Heart left ventricle (tissue), 13 donors: Measurements from ENCODE around the gene TTLL5.

Experiments used
- POLR2A ChIP-seq, 2 donors: fragments of 450-650 bp; IDR thresholded peaks; one replicate each; pipeline ENCODE4 v1.6.1; 2017; ENCODE audit warnings: antibody characterized with exemption in 2 of 2, mild to moderate bottlenecking in 2 of 2, moderate library complexity in 2 of 2
- TF ChIP-seq, protein P1 (sequence below), 12 donors: fragments of 200-600 bp; sonication (generic) in 4 of 12; IDR thresholded peaks; one replicate each; pipeline versions ENCODE4 v1.5.0 to v1.8.0; 2018 to 2022; ENCODE audit warnings: antibody characterized with exemption in 12 of 12, mild to moderate bottlenecking in 5 of 12
- donor health status: ischemic (EF 13 %, LVEDD 7.1; RV severe dilation, severe dysfunction).
- donor health status: DM: no; HTN: yes; CAD: no.
- donor health status: DM: no; HTN: no; CAD: no.
- donor health status: ischemic (EF 25% LVEDD 6.9; RV normal size, moderate dysfunction).
- donor health status: ischemic (EF 25% LVEDD 5.7; RV mildly dilated, moderate dysfunction).
- donor health status: ischemic (EF 35%, LVEDD 5.7; RV mildly dilated, moderate dysfunction).
- donor health status: nonischemic (EF 11% LVEDD 7.7; RV severe dilation, severe dysfunction).
- donor health status: DM: yes; HTN: yes; CAD: no.
- donor health status: PGD.
- donor health status: ischemic (EF 29% LVEDD 5.4; RV normal size, mild dysfunction).
- donor health status: nonischemic (EF 23%, LVEDD 6.1; RV moderate dilation, normal function).

DNA sequence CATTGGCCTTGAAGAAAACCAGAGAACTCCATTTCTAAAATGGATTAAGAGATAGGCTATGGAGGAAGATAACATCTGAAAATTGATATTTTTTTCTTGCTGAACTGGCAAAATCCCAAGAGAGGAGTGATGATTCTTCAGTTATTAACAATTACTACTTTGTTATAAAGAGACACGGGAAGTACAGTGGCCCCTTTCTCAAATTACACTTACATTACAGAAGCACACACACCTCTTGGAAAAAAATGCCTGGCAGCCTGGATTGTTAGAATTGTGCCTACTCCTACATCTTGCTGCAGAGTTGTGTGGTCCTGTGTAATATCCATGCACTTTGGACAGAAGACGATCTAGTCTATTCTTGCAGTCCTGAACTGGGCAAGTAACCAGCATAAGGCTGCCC lies 249.0 kb downstream of the TTLL5 start:
- TF ChIP-seq, protein P1, sequence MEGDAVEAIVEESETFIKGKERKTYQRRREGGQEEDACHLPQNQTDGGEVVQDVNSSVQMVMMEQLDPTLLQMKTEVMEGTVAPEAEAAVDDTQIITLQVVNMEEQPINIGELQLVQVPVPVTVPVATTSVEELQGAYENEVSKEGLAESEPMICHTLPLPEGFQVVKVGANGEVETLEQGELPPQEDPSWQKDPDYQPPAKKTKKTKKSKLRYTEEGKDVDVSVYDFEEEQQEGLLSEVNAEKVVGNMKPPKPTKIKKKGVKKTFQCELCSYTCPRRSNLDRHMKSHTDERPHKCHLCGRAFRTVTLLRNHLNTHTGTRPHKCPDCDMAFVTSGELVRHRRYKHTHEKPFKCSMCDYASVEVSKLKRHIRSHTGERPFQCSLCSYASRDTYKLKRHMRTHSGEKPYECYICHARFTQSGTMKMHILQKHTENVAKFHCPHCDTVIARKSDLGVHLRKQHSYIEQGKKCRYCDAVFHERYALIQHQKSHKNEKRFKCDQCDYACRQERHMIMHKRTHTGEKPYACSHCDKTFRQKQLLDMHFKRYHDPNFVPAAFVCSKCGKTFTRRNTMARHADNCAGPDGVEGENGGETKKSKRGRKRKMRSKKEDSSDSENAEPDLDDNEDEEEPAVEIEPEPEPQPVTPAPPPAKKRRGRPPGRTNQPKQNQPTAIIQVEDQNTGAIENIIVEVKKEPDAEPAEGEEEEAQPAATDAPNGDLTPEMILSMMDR (IDR thresholded peaks at IDR 0.05) = no peak
- TF ChIP-seq POLR2A (IDR thresholded peaks at IDR 0.05) = no peak
